Neural progenitor cell (in vitro differentiated cells): ENCODE results near the gene DNAJC30. TPM values are rescaled to one million over a fixed set of nuclear protein-coding genes. Genes with fewer than 3 reads are reported as not detected.

Experiments used
- DNase-seq: peaks from one replicate; pipeline ENCODE4 v3.0.0-alpha.2; 2016; ENCODE audit warnings: low spot score
- H2AFZ ChIP-seq: fragments of 200-600 bp; sonication (generic); replicated peaks from 2 replicates; pipeline ENCODE4 v1.6.1; 2016; ENCODE audit warnings: antibody characterized with exemption
- H3F3A ChIP-seq: fragments of 200-600 bp; sonication (generic); 2 replicates; pipeline ENCODE4 v1.6.1; 2016; ENCODE audit warnings: antibody characterized with exemption, low read depth
- H3K27ac ChIP-seq: fragments of 200-600 bp; sonication (generic); 2 replicates; pipeline ENCODE4 v1.5.1; 2016; ENCODE audit warnings: mild to moderate bottlenecking
- H3K27me3 ChIP-seq: fragments of 200-600 bp; sonication (generic); 2 replicates; pipeline ENCODE4 v1.6.1; 2016; ENCODE audit warnings: mild to moderate bottlenecking, moderate library complexity
- H3K36me3 ChIP-seq: fragments of 200-600 bp; sonication (generic); 2 replicates; pipeline ENCODE4 v1.5.1; 2016
- H3K4me1 ChIP-seq: fragments of 200-600 bp; sonication (generic); 2 replicates; pipeline ENCODE4 v1.6.1; 2016; ENCODE audit warnings: mixed run types
- H3K4me2 ChIP-seq: fragments of 200-600 bp; sonication (generic); 2 replicates; pipeline ENCODE4 v1.6.1; 2016
- H3K4me3 ChIP-seq: fragments of 200-600 bp; sonication (generic); 2 replicates; pipeline ENCODE4 v1.5.1; 2016
- H3K79me2 ChIP-seq: fragments of 200-600 bp; sonication (generic); 2 replicates; pipeline ENCODE4 v1.6.1; 2016; ENCODE audit warnings: low read depth
- H3K9ac ChIP-seq: fragments of 200-600 bp; sonication (generic); 2 replicates; pipeline ENCODE4 v1.6.1; 2016
- H3K9me3 ChIP-seq: fragments of 200-600 bp; sonication (generic); 2 replicates; pipeline ENCODE4 v1.5.1; 2016; ENCODE audit warnings: low read depth
- H4K20me1 ChIP-seq: fragments of 200-600 bp; sonication (generic); 2 replicates; pipeline ENCODE4 v1.6.1; 2016; ENCODE audit warnings: low read depth
- H3K27ac Mint-ChIP-seq: 3 replicates; pipeline ENCODE4 v1.8.0; 2021; ENCODE audit warnings: mixed read lengths
- H3K27me3 Mint-ChIP-seq: 2 replicates; pipeline ENCODE4 v1.8.0; 2022; ENCODE audit warnings: low read depth, mild to moderate bottlenecking, inconsistent platforms, moderate library complexity, mixed read lengths; ENCODE audit not compliant: insufficient read depth
- H3K36me3 Mint-ChIP-seq: 3 replicates; pipeline ENCODE4 v1.8.0; 2021; ENCODE audit warnings: mixed read lengths
- H3K4me1 Mint-ChIP-seq: 3 replicates; pipeline ENCODE4 v1.8.0; 2021; ENCODE audit warnings: mixed read lengths
- H3K4me3 Mint-ChIP-seq: 3 replicates; pipeline ENCODE4 v1.8.0; 2021; ENCODE audit warnings: mild to moderate bottlenecking, moderate library complexity, mixed read lengths
- H3K9me3 Mint-ChIP-seq: 3 replicates; pipeline ENCODE4 v1.8.0; 2020; ENCODE audit warnings: mixed read lengths
- CTCF ChIP-seq: fragments of 200-600 bp; sonication (generic); IDR thresholded peaks from 2 replicates; pipeline ENCODE4 v1.5.1; 2017; ENCODE audit warnings: antibody characterized with exemption, mild to moderate bottlenecking
- EZH2 ChIP-seq: fragments of 200-600 bp; sonication (generic); IDR thresholded peaks from 2 replicates; pipeline ENCODE4 v1.6.1; 2017; ENCODE audit warnings: antibody characterized with exemption, mild to moderate bottlenecking, moderate library complexity
- EZH2phosphoT487 ChIP-seq: fragments of 200-600 bp; sonication (generic); IDR thresholded peaks from 2 replicates; pipeline ENCODE4 v1.6.1; 2017; ENCODE audit warnings: antibody characterized with exemption
- total RNA-seq: library from RNA; depleted of rRNA; stranded (reverse); fragments of >200 nt; gene quantifications from 2 replicates; pipeline ENCODE4 v1.2.3, GENCODE V29; 2015; ENCODE audit warnings: low replicate concordance

Gene DNAJC30
- total RNA-seq, 1 donor from 2014 or later = 0.94 TPM

DNA sequence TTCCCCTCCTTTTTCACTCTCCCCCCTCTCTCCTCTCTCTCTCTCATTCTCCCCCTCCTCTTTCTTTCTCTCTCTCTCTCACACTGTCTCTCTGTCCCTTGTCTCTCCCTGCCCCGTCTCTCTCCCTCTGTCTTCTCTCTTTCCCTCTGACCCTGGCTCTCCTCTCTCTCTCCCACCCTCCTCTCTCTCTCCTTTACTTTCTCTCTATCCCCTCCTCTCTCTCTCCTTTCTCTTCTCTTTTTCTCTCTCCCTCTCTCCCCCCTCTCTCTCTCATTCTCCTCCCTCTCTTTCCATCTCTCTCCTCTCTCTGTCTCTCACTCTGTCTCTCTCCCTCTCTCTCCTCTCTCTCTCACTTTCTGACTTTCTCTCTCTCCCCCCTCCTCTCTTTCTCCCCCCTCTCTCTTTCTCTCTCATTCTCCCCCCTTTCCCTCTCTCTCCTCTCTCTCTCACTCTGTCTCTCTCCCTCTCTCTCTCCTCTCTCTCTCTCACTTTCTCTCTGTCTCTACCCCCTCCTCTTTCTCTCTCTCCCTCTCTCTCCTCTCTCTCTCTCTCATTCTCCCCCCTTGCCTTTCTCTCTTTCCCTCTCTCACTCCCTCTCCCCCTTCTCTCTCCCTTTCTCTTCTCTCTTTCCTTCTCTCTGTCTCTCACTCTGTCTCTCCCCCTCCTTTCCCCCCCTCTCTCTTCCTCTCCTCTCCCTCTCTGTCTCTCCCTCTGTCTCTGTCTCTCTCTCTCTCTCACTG lies 34.5 kb downstream of the DNAJC30 start:
- Histone ChIP-seq H3K27ac (no peak overlapping the region), H3K79me2 (no peaks in the 10 kb centered on the region), H3K9me3 (no peaks in the 10 kb centered on the region), H3K36me3 (no peaks in the 10 kb centered on the region), H3F3A (peaks cover 5% of the 10 kb centered on the region), H2AFZ (no peak overlapping the region), H3K4me2 (no peak overlapping the region), H3K27me3 (peaks cover 64% of the 10 kb centered on the region), H3K4me3 (no peak overlapping the region), H3K9ac (no peak overlapping the region), H3K4me1 (no peaks in the 10 kb centered on the region), H4K20me1 (no peaks in the 10 kb centered on the region)
- no peaks in the 10 kb centered on the region for H3K9me3 Mint-ChIP-seq
- peaks cover 52% of the 10 kb centered on the region for H3K27me3 Mint-ChIP-seq
- H3K27ac Mint-ChIP-seq = no peak overlapping the region
- DNase-seq = no peak
- peaks cover 5% of the 10 kb centered on the region for H3K4me1 Mint-ChIP-seq
- no peaks in the 10 kb centered on the region for H3K36me3 Mint-ChIP-seq
- peak overlapping the region; percentile 72 for H3K4me3 Mint-ChIP-seq
- TF ChIP-seq CTCF = no peak
- no peak for TF ChIP-seq EZH2
- no peak for TF ChIP-seq EZH2phosphoT487

GRCh38 chr7:73647725-73648592 lies 35.3 kb downstream of the DNAJC30 start:
- Histone ChIP-seq H3K4me1 (no peaks in the 10 kb centered on the region), H3K9me3 (no peaks in the 10 kb centered on the region), H2AFZ (peak overlapping the region; percentile 98), H3F3A (peaks cover 5% of the 10 kb centered on the region), H3K4me2 (peak overlapping the region; percentile 95), H3K9ac (no peak overlapping the region), H4K20me1 (no peaks in the 10 kb centered on the region), H3K36me3 (no peaks in the 10 kb centered on the region), H3K27me3 (peaks cover 64% of the 10 kb centered on the region), H3K79me2 (no peaks in the 10 kb centered on the region), H3K27ac (no peak overlapping the region), H3K4me3 (peak overlapping the region; percentile 61)
- Mint-ChIP-seq H3K4me1 (peaks cover 5% of the 10 kb centered on the region), H3K36me3 (no peaks in the 10 kb centered on the region), H3K9me3 (no peaks in the 10 kb centered on the region), H3K27me3 (peaks cover 51% of the 10 kb centered on the region), H3K27ac (no peak overlapping the region), H3K4me3 (peak overlapping the region; percentile 72)
- DNase-seq = peak; percentile 67
- peak; percentile 77 for TF ChIP-seq EZH2
- peak; percentile 72 for TF ChIP-seq EZH2phosphoT487
- peak; percentile 17 for TF ChIP-seq CTCF

GRCh38 chr7:73646785-73647724 lies 36.2 kb downstream of the DNAJC30 start:
- H2AFZ ChIP-seq = no peak overlapping the region
- H3K27me3 ChIP-seq = peaks cover 64% of the 10 kb centered on the region
- H3F3A ChIP-seq = peaks cover 5% of the 10 kb centered on the region
- no peaks in the 10 kb centered on the region for H3K9me3 ChIP-seq
- no peak overlapping the region for H3K27ac ChIP-seq
- peak; percentile 22 for TF ChIP-seq EZH2
- TF ChIP-seq EZH2phosphoT487 = no peak
- TF ChIP-seq CTCF = no peak
- no peaks in the 10 kb centered on the region for H3K79me2 ChIP-seq
- H4K20me1 ChIP-seq = no peaks in the 10 kb centered on the region
- H3K4me3 ChIP-seq = peak overlapping the region; percentile 61
- peak overlapping the region; percentile 95 for H3K4me2 ChIP-seq
- H3K4me1 Mint-ChIP-seq = peaks cover 5% of the 10 kb centered on the region
- no peak overlapping the region for H3K9ac ChIP-seq
- H3K36me3 Mint-ChIP-seq = no peaks in the 10 kb centered on the region
- no peak for DNase-seq
- H3K4me1 ChIP-seq = no peaks in the 10 kb centered on the region
- no peaks in the 10 kb centered on the region for H3K9me3 Mint-ChIP-seq
- H3K4me3 Mint-ChIP-seq = peak overlapping the region; percentile 52
- H3K27me3 Mint-ChIP-seq = peaks cover 49% of the 10 kb centered on the region
- H3K27ac Mint-ChIP-seq = no peak overlapping the region
- no peaks in the 10 kb centered on the region for H3K36me3 ChIP-seq
